OCI-LY1 (cell line): ENCODE data around the gene PIGB.

Experiments
- EZH2 ChIP-seq: fragments of 200-600 bp; sonication (generic), shearing (Covaris generic); IDR thresholded peaks from 2 replicates; pipeline ENCODE4 v1.8.0; 2017; ENCODE audit warnings: borderline replicate concordance, mixed run types, mild to moderate bottlenecking, antibody characterized with exemption, low read length, moderate library complexity, mixed read lengths
- TF ChIP-seq, protein P1 (sequence below): fragments of 200-600 bp; sonication (generic), shearing (Covaris generic); IDR thresholded peaks from 2 replicates; pipeline ENCODE4 v1.5.1; 2017; ENCODE audit warnings: mild to moderate bottlenecking, antibody characterized with exemption, low read length, moderate library complexity, mixed read lengths

DNA sequence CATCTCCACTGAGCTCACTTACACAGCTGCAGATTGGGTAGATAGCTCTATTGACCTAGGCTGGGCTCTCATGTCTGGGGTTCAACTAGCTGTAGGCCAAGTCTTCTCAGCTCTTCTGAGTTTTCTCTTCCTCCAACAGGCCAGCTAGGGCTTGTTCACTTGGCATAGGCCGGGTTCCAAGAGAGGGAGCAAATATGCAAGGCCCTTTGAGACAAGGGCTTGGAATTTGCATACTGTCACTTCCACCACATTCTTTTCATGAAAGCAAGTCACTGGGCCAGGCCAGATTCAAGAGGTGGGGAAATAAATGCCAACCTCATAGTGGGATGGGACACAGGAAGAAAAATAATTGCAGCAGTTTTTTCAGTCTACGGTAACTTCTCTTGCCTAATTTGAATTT lies 25.2 kb downstream of the PIGB start:
- no peak for TF ChIP-seq EZH2
- TF ChIP-seq, protein P1, sequence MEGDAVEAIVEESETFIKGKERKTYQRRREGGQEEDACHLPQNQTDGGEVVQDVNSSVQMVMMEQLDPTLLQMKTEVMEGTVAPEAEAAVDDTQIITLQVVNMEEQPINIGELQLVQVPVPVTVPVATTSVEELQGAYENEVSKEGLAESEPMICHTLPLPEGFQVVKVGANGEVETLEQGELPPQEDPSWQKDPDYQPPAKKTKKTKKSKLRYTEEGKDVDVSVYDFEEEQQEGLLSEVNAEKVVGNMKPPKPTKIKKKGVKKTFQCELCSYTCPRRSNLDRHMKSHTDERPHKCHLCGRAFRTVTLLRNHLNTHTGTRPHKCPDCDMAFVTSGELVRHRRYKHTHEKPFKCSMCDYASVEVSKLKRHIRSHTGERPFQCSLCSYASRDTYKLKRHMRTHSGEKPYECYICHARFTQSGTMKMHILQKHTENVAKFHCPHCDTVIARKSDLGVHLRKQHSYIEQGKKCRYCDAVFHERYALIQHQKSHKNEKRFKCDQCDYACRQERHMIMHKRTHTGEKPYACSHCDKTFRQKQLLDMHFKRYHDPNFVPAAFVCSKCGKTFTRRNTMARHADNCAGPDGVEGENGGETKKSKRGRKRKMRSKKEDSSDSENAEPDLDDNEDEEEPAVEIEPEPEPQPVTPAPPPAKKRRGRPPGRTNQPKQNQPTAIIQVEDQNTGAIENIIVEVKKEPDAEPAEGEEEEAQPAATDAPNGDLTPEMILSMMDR = no peak
